Neural progenitor cell (in vitro differentiated cells): Measurements from ENCODE around the gene IQCK.

Source experiments
- EZH2 ChIP-seq: fragments of 200-600 bp; sonication (generic); IDR thresholded peaks from 2 replicates; pipeline ENCODE4 v1.6.1; 2017; ENCODE audit warnings: antibody characterized with exemption, mild to moderate bottlenecking, moderate library complexity
- EZH2phosphoT487 ChIP-seq: fragments of 200-600 bp; sonication (generic); IDR thresholded peaks from 2 replicates; pipeline ENCODE4 v1.6.1; 2017; ENCODE audit warnings: antibody characterized with exemption
- TF ChIP-seq, protein P1 (sequence below): fragments of 200-600 bp; sonication (generic); IDR thresholded peaks from 2 replicates; pipeline ENCODE4 v1.5.1; 2017; ENCODE audit warnings: antibody characterized with exemption, mild to moderate bottlenecking

GRCh38 chr16:19678804-19679203 is 39.3 kb upstream of the IQCK start:
- no peak for TF ChIP-seq EZH2phosphoT487
- TF ChIP-seq, protein P1, sequence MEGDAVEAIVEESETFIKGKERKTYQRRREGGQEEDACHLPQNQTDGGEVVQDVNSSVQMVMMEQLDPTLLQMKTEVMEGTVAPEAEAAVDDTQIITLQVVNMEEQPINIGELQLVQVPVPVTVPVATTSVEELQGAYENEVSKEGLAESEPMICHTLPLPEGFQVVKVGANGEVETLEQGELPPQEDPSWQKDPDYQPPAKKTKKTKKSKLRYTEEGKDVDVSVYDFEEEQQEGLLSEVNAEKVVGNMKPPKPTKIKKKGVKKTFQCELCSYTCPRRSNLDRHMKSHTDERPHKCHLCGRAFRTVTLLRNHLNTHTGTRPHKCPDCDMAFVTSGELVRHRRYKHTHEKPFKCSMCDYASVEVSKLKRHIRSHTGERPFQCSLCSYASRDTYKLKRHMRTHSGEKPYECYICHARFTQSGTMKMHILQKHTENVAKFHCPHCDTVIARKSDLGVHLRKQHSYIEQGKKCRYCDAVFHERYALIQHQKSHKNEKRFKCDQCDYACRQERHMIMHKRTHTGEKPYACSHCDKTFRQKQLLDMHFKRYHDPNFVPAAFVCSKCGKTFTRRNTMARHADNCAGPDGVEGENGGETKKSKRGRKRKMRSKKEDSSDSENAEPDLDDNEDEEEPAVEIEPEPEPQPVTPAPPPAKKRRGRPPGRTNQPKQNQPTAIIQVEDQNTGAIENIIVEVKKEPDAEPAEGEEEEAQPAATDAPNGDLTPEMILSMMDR, result no peak
- no peak for TF ChIP-seq EZH2
